SIG-M5 treated with dmso at 0.1 percent for 504 hours (cell line): Measurements from ENCODE around the gene ZNF181.

Source experiments
- DNase-seq: peaks from one replicate; lab custom pipeline; 2025; ENCODE audit not compliant: unreplicated experiment; lab: John Stamatoyannopoulos, UW

Gene ZNF181

DNA sequence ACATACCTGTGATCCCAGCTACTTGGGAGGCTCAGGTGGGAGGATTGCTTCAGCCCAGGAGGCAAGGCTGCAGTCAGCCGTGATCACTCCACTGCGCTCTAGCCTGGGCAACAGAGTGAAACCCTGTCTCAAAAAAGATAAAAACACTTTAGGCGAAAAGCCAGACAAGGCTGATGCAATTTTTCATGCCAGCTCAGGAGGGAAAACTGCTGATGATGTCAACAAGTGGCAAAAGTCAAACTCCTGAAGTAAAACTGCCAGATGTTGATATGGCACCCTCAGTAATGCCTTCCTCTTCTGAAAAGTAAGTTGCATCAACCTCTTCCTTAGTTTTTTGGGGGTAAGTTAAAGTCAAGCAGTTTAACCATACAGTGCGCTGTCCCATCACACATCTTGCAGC is 23.4 kb downstream of the ZNF181 start:
- DNase-seq = no peak

DNA sequence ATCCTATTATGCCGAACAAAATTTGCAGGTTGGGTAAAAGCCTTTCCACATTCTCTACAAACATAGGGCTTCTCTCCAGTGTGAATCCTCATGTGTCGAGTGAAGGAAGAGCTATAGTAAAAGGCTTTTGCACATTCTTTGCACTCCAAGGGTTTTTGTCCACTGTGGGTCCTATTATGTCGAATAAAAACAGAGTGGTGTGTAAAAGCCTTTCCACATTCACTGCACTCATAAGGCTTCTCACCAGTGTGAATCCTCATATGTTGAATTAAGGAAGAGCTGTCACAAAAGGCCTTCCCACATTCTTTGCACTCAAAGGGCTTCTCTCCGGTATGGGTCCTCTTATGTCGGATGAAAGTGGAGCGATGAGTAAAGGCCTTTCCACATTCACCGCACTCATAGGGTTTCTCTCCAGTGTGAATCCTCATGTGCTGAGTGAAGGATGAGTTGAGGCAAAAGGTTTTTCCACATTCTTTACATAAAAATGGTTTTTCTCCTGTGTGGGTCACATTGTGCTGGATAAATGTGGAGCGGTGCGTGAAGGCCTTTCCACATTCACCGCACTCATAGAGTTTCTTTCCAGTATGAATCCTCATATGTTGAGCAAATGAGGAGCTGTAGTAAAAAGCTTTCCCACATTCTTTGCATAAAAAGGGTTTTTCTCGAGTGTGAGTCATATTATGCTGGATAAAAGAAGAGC is 25.3 kb downstream of the ZNF181 start:
- no peak for DNase-seq

DNA sequence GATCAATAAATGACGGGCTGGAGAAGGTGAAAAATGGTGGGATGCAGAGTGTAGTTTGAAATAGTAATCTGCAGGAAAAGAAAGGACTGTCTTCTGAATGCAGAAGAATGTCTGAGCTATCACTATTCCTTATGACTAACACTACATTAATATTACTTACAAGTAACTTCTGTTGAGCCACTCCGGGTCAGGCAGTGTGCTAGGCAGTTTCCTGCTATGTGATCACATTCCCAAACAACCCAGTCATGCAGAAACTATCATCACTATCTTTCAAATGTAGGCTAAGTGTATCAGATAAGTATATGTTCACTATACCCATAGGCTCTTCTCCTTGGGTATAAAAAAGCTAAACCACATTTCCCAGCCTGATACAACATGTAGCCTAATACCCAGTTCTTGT is 32.3 kb downstream of the ZNF181 start:
- no peak for DNase-seq

DNA sequence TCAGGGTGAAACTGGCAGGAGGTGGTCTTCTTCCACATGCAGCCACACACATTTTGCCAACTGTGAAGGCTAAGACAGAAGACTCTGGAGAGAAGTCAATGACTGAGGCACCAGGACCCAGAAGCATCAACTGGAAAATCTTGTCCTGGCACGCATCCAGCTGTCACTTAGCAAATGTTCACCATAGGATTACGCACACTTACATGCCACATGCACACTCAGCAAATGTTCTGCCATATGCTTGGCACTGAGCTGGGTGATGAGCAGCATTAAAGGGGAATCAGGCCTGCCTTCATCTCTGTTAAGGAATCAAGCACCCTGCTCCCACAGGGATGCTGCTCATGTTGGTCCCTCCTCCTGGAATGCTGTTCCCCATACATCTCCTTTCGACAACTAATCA is 33.9 kb downstream of the ZNF181 start:
- DNase-seq = no peak

DNA sequence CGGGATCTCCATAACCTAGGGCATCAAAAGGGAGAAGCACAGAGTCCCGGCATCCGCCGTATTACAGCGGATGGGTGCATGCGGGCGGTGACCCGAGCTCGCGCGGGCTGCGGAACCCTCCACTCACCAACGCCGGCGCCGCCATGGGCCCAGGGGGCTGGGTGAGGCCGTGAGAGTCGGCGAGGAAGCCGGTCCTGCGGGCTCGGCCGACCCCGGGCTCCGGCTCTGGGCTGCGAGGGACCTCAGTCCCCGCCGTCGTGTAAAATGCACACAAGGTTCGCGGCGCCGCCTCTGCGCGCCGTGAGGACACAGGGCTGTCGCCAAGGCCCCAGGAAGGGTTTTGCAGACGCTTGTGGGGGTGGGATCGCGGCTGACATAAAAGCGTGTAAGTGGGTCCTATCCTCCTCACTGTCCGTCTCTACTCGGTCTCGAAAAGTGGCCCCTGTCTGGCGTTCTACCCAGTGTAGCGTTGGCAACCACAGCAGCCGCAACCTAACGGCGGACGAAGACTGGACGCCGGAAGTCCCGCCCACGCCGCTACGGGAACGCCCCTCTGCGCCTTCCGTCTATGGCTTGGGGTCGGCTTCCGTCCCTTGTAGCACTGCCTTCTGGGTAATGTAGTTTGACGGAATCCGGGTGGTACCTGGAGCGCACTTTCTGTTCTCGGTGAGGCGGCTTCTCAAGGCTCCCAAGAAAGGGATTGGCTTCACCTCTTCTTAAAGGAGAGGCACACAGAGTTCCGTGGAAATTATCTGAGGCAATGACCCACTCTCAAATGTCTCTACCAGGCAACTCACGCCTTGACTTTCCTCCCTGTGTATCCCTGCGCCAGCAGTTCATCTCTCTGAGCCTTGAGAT is 38.9 kb downstream of the ZNF181 start, which contains the start of gene ZNF599:
Gene ZNF599, minus strand, starts transcription at position 519 of the 858 bp plus-strand sequence. Its CDS starts 374 bp downstream, at position 145.
- peak; percentile 16 for DNase-seq

DNA sequence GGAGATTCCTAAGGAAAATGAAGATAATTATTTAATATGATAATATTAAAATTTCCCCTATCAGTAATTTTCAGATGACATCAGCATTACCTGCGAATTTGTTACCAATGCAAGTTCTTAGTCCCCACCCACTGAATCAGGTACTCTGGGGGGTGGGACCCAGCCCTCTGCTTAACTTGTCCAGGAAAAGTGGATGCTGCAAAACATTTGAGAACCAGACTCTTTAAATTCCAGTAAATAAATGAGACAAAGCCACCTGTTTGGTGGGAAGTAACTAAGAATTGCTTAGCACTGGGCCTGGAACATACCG is 39.5 kb downstream of the ZNF181 start:
- DNase-seq = no peak

DNA sequence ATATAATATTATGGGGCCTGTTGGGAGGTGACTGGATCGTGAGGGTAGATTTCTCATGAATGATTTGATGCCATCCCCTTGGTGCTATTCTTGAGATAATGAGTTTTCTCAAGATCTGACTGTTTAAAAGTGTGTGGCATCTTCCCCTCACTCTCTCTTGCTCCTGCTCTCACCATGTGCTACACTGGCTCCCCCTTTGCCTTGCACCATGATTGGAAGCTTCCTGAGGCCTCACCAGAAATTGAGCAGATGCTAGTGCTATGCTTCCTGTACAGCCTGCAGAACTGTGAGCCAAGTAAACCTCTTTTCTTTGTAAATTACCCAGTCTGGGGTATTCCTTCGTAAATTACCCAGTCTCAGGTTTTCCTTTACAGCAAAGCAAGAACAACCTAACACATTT is 40.8 kb downstream of the ZNF181 start:
- no peak for DNase-seq

DNA sequence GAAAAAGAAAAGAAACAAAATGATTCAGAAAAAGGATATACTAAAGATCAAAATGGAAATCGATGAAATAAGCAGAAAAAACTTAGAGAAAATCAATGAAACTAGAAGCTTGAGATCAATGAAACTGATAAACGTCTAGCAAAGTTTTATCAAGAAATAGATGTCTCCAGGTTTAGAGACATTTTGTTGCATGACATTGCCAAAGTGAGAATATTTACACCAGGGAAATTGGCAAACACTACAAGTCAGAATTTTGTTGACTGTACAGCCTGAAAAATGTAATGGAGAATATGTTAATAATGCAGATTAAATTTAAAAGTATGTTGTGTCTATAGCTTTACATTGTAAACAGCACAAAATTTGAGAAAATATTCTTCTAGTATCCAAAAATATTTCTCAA is 44.3 kb downstream of the ZNF181 start:
- DNase-seq = no peak

DNA sequence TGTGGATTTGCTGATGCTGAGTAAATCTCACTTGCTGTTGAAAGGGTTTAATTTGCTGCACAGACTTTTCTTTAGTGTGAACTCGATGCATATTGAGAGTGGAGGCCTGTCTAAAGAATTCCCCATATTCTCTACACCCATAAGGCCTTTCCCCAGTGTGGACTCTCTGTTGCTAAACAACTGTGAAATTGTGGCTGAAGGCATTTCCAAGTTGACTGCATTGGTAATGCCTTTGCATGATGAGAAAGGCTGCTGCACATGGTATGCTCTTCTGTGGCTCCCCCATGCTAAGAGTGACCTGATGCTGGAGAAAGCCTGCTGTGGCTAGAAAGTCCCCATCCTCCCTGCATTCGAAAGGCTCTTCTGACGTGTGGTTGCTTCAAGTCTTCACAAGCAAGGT is 45.6 kb downstream of the ZNF181 start:
- DNase-seq = no peak

DNA sequence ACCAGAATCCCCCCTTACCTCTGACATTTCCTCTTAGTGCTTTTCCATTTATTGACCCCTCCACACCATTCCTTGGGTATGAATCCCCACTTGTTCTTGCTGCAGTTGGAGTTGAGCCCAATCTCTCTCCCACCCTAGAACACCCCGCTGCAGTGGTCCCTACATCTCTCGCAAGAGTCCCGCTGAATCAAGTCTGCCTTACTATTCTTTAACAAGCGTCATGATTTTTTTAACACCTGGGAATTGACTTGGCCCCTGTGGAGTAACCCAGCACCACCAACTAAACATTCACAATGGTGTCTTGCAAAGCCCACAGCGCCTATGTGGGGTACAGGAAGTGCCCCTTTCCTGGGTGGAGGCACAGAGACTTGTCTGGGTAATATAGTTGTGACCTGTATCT is 52.2 kb downstream of the ZNF181 start:
- DNase-seq = no peak

DNA sequence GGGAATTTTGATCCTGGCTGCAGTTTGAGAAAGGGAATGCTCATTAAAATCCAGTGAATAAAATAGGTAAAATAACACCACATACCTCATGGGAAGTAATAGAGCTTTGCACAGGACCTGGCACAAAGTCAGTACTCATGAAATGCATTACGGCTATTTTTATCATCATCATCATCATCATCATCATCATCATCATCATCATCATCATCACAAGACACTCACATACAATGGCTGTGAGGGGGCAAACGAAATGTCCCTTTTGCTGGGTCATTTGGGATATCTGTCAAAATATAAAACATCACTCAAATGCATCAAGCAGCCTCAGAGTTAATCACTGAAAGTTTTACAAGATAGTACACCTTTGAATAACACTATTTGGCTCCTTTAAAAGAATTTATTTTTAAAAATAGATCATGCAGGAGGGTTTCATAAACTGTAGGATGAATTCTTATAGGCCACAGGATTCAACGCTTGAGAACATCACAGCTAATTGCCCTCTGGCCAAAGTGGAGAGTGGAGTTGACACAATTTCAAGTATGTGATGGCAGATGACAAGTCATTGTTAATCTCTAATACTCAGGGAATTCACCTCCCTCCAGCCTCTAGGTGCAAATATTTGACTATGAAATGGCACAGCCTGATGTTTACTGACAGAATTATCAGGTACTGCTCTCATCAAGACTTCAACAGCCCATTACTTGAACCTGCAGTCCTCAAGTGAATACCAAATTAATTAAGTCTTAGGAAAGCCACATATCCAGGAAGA is 53.2 kb downstream of the ZNF181 start:
- no peak for DNase-seq

DNA sequence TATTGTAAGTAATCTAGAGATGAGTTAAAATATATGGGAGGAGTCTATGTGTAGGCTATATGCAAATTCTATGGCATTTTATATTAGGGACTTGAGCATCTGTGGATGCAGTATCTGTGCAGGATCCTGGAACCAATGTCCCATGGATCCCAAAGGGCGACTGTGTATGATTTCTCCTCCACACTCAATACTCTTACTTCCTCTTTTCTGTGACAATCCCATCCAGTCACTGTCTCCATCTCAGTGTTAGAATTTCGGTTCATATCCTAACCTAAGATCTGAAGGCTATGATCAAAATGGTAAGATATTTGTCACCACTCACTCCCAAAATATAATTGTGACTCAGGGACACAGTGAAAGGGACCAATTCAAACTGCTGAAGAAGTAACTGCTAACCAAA is 54.0 kb downstream of the ZNF181 start:
- peak; percentile 8 for DNase-seq

DNA sequence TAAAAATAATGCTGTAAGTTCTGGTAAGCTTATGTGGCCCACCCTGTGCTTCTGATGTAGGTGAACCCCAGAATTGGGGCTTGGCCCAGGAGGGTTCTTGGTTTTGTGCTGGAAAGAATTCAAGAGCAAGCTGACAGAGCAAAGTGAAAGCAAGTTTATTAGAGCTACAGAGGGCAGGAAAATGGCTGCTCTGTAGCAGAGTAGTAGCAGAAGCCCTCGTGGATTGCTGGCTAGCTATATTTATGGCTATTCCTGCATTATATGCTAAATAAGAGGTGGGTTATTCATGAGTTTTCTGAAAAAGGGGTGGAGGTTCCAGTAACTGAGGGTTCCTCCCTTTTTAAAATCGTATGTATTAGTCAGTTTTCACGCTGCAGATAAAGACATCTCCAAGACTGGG is 59.5 kb downstream of the ZNF181 start:
- DNase-seq = no peak

DNA sequence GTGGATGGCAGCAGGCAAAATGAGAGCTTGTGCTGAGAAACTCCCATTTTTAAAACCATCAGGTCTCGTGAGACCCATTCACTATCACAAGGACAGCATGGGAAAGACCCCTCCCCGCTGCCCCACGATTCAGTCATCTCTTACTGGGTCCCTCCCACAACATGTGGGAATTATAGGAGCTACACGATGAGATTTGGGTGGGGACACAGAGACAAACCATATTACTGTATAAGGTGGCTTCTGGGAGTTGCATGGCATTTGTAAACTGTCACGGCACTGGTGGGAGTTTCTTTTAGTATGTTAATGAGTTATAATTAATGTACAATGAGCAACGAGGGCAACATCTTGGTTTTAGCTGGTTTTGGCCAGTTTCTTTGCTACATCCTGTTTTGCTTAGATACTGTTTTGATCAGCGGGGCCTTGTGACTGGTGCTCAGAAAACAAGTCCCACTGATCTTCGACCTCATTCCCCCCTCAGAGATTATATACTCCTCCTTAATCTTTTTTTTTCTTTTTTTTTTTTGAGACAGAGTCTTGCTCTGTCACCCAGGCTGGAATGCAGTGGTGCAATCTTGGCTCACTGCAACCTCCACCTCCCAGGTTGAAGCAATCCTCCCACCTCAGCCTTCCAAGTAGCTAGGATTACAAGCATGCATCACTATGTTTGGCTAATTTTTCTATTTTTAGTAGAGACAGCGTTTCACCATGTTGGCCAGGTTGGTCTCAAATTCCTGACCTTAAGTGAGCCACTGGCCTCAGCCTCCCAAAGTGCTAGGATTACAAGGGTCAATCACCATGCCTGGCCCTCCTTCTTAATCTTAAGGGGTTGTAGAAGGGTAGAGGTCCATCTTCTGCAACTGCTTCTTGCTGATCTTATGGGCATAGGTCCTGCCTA is 60.3 kb downstream of the ZNF181 start:
- DNase-seq = no peak
